NK-92 (cell line): Measurements from ENCODE around the gene COL6A1.
"Not testable (repeated sequence)": the region's sequence is repeated elsewhere in the genome, so short reads cannot be mapped to it uniquely, and the experiment has no call there.

Source experiments
- DNase-seq: peaks from one replicate; lab custom pipeline; 2025; ENCODE audit not compliant: unreplicated experiment; lab: John Stamatoyannopoulos, UW

The COL6A1 gene

GRCh38 chr21:45964649-45965048 lies 16.9 kb upstream of the COL6A1 start:
- no peak for DNase-seq

DNA sequence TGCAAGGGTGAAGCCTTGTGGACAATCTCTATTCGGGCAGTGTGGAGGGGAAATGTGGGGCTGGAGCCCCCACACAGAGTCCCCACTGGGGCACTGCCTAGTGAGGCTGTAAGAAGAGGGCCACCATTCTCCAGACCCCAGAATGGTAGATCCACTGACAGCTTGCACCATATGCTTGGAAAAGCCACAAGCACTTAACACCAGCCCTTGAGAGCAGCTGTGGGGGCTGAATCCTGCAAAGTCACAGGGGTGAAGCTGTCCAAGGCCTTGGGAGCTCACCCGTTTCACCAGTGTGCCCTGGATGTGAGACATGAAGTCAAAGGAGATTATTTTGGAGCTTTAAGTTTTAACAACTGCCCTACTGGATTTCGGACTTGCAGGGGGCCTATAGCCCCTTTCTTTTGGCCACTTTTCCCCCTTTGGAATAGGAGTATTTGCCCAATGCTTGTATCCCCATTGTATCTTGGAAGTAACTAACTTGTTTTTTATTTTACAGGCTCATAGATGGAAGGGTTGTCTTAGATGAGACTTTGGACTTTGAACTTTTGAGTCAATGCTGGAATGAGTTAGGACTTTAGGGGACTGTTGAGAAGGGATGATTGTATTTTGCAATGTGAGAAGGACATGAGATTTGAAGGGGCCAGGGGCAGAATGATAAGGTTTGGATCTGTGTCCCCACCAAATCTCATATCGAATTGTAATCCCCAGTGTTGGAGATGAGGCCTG lies 16.3 kb upstream of the COL6A1 start:
- DNase-seq: no peak

GRCh38 chr21:45966791-45967394 lies 14.7 kb upstream of the COL6A1 start:
- no peak for DNase-seq

DNA sequence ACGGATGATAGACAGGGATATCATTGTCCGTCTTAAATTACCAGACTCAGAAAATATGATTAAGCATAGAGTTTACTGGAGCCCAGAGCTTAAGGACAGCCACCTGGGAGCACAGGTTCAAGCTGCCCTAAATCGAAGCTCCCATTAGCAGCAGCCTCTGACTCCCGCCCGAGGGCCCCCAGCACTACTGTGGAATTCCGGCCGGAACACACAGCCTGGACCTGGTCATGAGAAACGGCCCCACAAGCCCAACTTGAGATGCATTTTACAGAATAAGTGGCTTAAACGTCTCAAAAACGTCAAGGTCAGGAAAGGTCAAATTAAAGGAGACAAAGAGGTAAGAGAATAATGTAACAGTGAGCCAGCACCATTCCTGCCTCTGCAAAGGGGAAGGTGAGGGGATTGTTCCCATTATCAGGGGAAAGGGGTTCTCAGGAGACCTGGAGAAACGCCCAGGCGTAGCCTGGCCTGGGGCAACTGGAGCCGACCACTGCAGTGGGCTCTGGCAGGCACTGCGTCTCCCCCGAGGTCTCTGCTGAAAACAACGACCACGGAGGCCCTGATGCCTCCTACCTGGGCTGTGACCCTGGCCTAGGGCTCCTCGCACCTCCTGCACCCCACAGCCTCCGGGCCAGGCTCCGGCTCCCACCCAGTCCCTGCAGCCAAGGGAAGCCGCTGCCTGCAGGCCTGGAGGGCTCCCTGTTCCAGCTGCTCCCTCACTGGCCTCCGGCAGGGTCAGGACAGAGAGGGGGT lies 11.5 kb upstream of the COL6A1 start:
- DNase-seq: no peak

DNA sequence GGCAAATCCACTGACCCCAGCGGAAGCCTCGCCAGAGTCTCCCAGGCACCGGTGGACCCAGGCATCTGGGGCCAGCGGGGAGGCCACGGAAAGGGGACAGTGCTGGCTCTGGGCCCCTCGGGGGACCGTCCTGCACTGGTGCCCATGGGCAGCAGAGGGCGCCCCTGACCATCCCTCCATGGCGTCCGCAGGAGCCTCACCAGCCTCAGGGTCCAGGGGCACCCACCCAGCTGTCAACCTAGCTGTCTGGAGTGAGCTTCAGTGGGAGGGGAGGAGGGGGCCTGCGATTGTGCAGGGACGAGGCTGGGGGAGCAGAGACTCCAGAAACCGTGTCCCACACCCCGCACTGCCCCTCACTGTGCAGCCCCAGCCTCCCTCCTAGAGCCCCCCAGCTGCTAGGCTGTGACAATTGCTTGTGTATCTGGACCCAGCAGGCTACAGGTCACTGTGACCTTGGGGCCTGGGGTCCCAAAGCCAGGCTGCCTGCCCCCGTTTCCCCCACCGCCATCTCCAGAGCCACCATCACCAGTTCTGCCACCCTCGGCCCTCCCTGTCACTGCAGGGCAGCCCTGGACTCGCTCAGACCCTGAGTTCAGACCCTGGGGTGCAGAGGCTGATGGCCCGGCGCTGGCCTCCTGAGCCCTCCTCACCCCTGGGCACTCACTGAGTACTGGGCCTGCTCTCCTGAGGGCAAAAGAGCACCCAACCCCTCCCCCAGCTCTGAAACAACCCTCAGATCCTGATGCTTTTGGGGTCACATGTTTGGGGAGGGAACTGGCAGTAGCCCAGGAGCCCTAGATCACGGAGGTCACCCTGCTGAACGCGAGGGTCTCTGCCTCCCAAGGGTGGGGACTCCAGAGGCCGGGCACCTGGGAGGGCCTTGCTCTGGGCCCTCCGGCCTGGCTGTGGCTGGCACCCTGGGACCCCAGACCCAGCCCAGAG lies 10.6 kb upstream of the COL6A1 start:
- DNase-seq: no peak

DNA sequence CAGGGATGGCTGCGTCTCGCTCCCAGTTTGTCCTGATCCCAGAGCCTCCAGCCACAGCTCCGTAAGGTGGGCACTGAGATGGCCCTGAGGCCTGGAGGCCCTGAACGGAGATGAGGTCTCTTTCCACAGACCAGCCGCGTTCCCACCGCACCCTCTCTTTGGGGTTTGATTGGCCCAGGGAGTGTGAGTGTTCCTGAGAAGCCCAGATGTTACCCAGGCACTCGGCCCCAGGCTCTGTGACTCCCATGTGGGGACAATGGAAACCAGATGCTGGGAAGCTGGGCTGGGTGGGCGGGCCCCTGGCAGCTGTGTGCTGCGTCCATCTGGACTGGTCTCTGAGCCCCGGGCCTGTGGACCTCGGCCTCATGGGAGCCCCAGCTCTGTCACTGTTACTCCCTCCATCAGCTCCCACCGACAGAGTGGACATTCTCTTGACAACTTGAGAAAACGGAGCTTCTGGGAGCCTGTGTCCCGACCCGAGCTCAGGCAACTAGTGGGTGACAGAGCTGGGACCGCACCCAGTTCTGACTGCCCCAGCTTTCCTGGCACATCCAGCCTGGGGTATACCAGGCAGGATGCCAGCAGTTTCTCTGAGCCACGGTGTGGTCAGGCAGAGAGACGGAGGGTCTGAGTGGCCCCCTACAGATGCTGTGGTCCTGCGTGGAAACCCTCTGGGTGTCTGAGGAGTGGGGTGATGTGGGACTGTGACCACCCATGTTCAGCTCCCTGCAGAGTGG lies 9.8 kb upstream of the COL6A1 start:
- DNase-seq: no peak

- no peak for DNase-seq
These were observed 9.2 kb upstream of the COL6A1 start for GRCh38 chr21:45972353-45972715.

GRCh38 chr21:45972716-45973474 lies 8.7 kb upstream of the COL6A1 start:
- no peak for DNase-seq

GRCh38 chr21:45973475-45974072 lies 8.0 kb upstream of the COL6A1 start:
- no peak for DNase-seq

GRCh38 chr21:45974073-45975019 lies 7.2 kb upstream of the COL6A1 start:
- DNase-seq: no peak

DNA sequence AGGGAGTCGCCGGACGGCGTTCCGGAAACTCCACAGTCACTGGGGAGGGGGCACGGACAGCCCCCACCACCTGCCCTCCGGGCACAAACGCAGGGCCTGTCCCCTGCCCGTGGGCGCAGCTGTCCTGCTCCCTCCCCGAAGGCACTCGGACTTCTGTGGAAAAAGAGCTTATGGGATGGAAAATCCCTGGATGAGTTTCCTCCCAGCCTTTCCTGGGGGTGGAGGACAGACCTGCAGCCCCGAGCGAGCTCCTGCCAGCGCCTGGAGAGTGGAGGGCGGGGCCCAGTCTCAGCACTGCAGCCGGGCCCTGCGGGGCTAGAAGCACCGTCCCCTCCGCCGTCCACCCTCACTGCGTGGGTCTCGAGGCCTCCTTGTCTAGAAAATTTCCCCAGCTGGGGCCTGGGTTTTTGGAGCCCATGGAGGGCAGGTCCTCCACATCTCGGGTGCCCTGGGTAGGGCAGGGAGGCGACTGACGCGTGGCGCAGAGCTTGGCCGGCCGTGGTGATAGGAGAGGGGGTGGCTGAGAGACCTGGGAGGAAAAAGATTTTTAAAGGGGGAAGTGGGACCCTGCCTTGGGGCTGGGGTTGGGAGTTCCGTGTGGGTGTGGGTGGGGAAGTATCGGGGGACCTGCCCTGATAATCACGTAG lies 6.4 kb upstream of the COL6A1 start:
- DNase-seq: no peak

GRCh38 chr21:45975667-45976409 lies 5.7 kb upstream of the COL6A1 start:
- not testable (repeated sequence) for DNase-seq

DNA sequence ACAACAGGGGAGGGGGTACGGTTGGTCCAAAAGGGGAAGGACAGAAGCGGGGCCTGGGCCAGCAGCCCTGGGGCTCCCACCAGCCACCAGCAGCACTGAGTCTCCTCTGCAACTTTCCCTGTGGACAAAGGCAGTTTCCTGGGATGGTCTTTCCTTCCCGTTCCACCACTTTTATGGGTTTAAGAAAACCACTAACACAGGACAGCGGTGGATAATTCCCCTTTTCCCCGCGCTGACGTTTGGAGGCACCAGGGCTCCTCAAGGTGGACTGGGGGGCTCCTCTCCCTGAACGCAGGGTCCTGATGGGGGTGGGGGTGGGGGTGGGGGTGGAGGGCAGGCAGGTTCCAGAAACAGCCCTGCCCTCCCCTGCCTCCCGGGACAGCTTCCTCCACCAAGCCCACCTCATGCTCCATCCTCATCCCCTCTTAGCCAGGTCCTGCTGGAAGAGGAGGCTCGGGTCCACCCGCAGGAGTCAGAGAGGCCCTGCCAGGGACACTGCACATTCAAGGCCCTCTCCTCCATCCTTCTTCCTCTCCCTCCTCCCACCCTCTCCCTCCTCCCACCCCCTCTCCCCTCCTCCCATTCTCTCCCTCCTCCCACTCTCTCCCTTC lies 4.8 kb upstream of the COL6A1 start:
- no peak for DNase-seq

- no peak for DNase-seq
These were observed 4.2 kb upstream of the COL6A1 start for GRCh38 chr21:45977396-45977795.

DNA sequence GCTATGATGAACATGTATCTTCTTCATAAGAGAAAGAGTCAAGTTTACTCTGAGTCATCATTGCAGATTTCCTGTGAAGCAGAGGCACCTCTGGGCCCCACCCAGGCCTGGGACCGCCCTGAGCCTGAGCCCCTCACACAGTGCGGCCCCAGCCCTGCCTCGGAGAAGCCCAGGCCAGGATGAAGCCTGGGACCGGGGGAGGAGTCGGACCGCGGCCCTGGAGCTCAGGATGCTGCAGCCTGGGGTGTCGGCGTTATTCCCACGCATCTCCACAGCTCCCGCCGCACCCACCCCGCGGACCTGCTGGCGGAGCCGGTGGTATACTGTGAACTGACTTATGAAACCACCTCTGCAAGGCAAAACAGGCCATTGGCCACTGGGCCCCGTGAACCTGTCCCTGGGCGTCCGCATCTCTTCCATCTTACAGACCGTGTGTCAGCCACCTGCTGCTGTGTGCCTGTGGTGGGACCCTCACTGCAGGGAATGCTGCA lies 2.4 kb upstream of the COL6A1 start:
- no peak for DNase-seq

- DNase-seq: no peak
These were observed 1.9 kb upstream of the COL6A1 start for GRCh38 chr21:45979651-45980050.
